Endothelial cell of umbilical vein (primary cell): ENCODE measurements around the gene CEP350. TPM values are rescaled to one million over a fixed set of nuclear protein-coding genes. Genes with fewer than 3 reads are reported as not detected.

Experiments
- BruUV-seq: library from RNA; stranded (reverse); fragments of 400-500 nt; replicated peaks from 2 replicates; lab custom pipeline; 2021; lab: Mats Ljungman, UMichigan
- CTCF ChIA-PET: fragments of 300-600, 350-600 bp; sonication (Branson Sonifier 250); formaldehyde crosslinking; loops from one replicate; lab custom pipeline; 2021; ENCODE audit warnings: antibody characterized with exemption, inconsistent platforms; lab: Charles Lee
- POLR2A ChIA-PET: fragments of 300-600, 350-600 bp; sonication (Branson Sonifier 250); formaldehyde crosslinking; loops from one replicate; lab custom pipeline; 2021; ENCODE audit warnings: antibody characterized with exemption, inconsistent platforms; lab: Charles Lee
- DNase-seq: peaks from one replicate; pipeline ENCODE4 v3.0.0-alpha.2; 2011; ENCODE audit warnings: low read depth, low spot score
- FAIRE-seq: peaks from 2 replicates; lab custom pipeline; 2011; peaks lifted over from hg19 to GRCh38; lab: Jason Lieb, UNC
- H2AFZ ChIP-seq: 2 replicates; pipeline ENCODE4 v1.6.0; 2012; ENCODE audit warnings: low read depth, low read length, control low read depth, inconsistent platforms
- H3K27ac ChIP-seq: 2 replicates; pipeline ENCODE4 v1.5.1; 2011; ENCODE audit warnings: low read depth, mild to moderate bottlenecking, control low read depth, low read length, moderate library complexity; ENCODE audit not compliant: insufficient read depth
- H3K27me3 ChIP-seq, 2 experiments: 2 replicates each; pipeline versions ENCODE4 v1.6.0 to v1.6.1; 2011; ENCODE audit warnings: low read length in 2 of 2, mixed read lengths in 1 of 2; ENCODE audit not compliant: control insufficient read depth in 2 of 2, insufficient read depth in 2 of 2
- H3K36me3 ChIP-seq, 2 experiments: 2 replicates in 1 of 2; 3 replicates in 1 of 2; pipeline ENCODE4 v1.5.1; 2011; ENCODE audit warnings: low read length in 2 of 2, mild to moderate bottlenecking in 1 of 2, moderate library complexity in 1 of 2; ENCODE audit not compliant: control insufficient read depth in 2 of 2, insufficient read depth in 2 of 2; ENCODE audit errors: extremely low read depth in 1 of 2
- H3K4me1 ChIP-seq: 3 replicates; pipeline ENCODE4 v1.5.1; 2011; ENCODE audit warnings: mild to moderate bottlenecking, low read length; ENCODE audit not compliant: control insufficient read depth, insufficient read depth; ENCODE audit errors: extremely low read depth
- H3K4me2 ChIP-seq: 2 replicates; pipeline ENCODE4 v1.6.1; 2011; ENCODE audit warnings: low read length, control low read depth, mixed read lengths; ENCODE audit not compliant: insufficient read depth
- H3K4me3 ChIP-seq, 3 experiments: fragments of 200-600 bp in 1 of 3; sonication (generic), shearing (Covaris generic) in 1 of 3; replicated peaks in 1 of 3; 2 replicates each; pipeline ENCODE4 v1.5.1; 2011 to 2016; ENCODE audit warnings: control low read depth in 3 of 3, low read length in 3 of 3, mild to moderate bottlenecking in 2 of 3, inconsistent platforms in 1 of 3, low read depth in 1 of 3, moderate library complexity in 1 of 3; ENCODE audit not compliant: insufficient read depth in 1 of 3
- H3K79me2 ChIP-seq: 2 replicates; pipeline ENCODE4 v1.6.0; 2012; ENCODE audit warnings: low read length, inconsistent platforms; ENCODE audit not compliant: control insufficient read depth, insufficient read depth
- H3K9ac ChIP-seq: replicated peaks from 2 replicates; pipeline ENCODE3; 2011; ENCODE audit warnings: low read length, control low read depth; ENCODE audit not compliant: insufficient read depth; ENCODE audit errors: extremely low read depth
- H3K9me1 ChIP-seq: replicated peaks from 3 replicates; pipeline ENCODE4 v1.6.0; 2011; ENCODE audit warnings: mild to moderate bottlenecking, low read length; ENCODE audit not compliant: control insufficient read depth, insufficient read depth; ENCODE audit errors: extremely low read depth
- H3K9me3 ChIP-seq: replicated peaks from 2 replicates; pipeline ENCODE4 v1.5.1; 2012; ENCODE audit warnings: low read length, inconsistent platforms; ENCODE audit not compliant: control insufficient read depth, insufficient read depth
- H4K20me1 ChIP-seq: replicated peaks from 2 replicates; pipeline ENCODE3; 2011; ENCODE audit warnings: mild to moderate bottlenecking, low read length; ENCODE audit not compliant: control insufficient read depth, insufficient read depth; ENCODE audit errors: extremely low read depth
- EZH2 ChIP-seq: IDR thresholded peaks from 2 replicates; pipeline ENCODE4 v1.6.1; 2012; ENCODE audit warnings: borderline replicate concordance, low read depth, mild to moderate bottlenecking, moderate library complexity, low read length, inconsistent platforms; ENCODE audit not compliant: severe bottlenecking
- MYC ChIP-seq: IDR thresholded peaks from one replicate; pipeline ENCODE4 v1.6.1; 2011; ENCODE audit warnings: mild to moderate bottlenecking, low read depth, low read length
- POLR2A ChIP-seq: IDR thresholded peaks from 2 replicates; pipeline ENCODE4 v1.6.1; 2012; ENCODE audit warnings: low read depth, mild to moderate bottlenecking, control low read depth, low read length
- dilution Hi-C: fragments of 300-500 bp; cut with MboI; formaldehyde crosslinking; loops from one replicate; pipeline ENCODE4 v1.15.0; 2019; ENCODE audit warnings: low sequenced_read_pairs; ENCODE audit not compliant: extremely low pct_ligation_motif_present
- intact Hi-C: fragments of 100-400 bp; cut with micrococcal nuclease; formaldehyde crosslinking; loops from one replicate; pipeline ENCODE4 v1.10.0; 2022
- polyA plus RNA-seq, 4 experiments: library from polyadenylated mRNA; depleted of rRNA in 3 of 4; stranded (reverse) in 3 of 4; unstranded in 1 of 4; fragments of >200 nt; gene quantifications; 2 replicates each; pipeline versions ENCODE4 v1.2.1 to v1.2.3, GENCODE V29; 2011 to 2012; ENCODE audit warnings: missing spikeins in 1 of 4
- total RNA-seq: library from RNA; stranded (reverse); gene quantifications from 2 replicates; pipeline ENCODE4 v1.2.3, GENCODE V29; 2021
- TF ChIP-seq, protein P1 (sequence below): IDR thresholded peaks from 2 replicates; pipeline ENCODE4 v1.6.1; 2011; ENCODE audit not compliant: insufficient read depth, insufficient read length
- TF ChIP-seq, protein P2 (sequence below), 2 donors: IDR thresholded peaks; 1 replicate in 1 of 2; 2 replicates in 1 of 2; pipeline ENCODE4 v1.5.1; 2011; ENCODE audit warnings: low read length in 2 of 2, mild to moderate bottlenecking in 2 of 2, moderate library complexity in 2 of 2, control low read depth in 1 of 2, inconsistent platforms in 1 of 2, low read depth in 1 of 2; ENCODE audit not compliant: insufficient read depth in 1 of 2; ENCODE audit errors: extremely low read depth in 1 of 2

Gene CEP350
- total and polyA plus RNA-seq, 2 donors (not counting 3 experiments of a cell fraction or from before 2014, with no cell fraction given) = 4.8 to 30.1 TPM

DNA sequence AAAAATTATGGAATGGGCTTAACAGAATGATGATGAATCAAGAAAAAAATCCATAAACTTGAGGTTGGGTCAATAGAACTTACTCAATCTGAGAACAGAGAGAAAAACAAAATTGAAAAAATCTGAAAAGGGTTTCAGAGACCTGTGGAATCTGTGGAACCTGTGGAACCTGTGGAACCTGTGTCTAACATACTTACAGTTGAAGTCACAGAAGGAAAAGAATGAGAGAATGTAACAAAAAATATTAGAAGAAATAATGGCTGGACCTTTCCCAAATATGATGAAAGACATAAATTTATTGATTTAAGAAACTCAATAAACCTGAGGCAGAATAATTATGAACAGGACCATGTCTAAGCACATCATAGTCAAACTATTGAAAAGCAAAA, 182.4 kb downstream of the CEP350 start:
- Histone ChIP-seq H3K79me2 (no peaks in the 10 kb centered on the region), H3K9me3 (no peaks in the 10 kb centered on the region), H3K4me3 (no peak overlapping the region), H3K4me2 (peak overlapping the region; percentile 68), H3K4me1 (peaks cover 20% of the 10 kb centered on the region), H3K27ac (peak overlapping the region; percentile 63), H3K36me3 (no peaks in the 10 kb centered on the region), H3K27me3 (no peaks in the 10 kb centered on the region), H2AFZ (no peak overlapping the region), H3K9me1 (no peaks in the 10 kb centered on the region), H4K20me1 (no peaks in the 10 kb centered on the region), H3K9ac (no peak overlapping the region)
- ChIA-PET POLR2A (interaction anchor here (1.5 kb wide), 1 partner anchor 14 kb away, joined by 6 read pairs; no protein-coding TSS in a partner anchor), CTCF (interaction anchor here (1.0 to 1.5 kb wide), 6 partner anchors 9 to 44 kb away, joined by 3 to 9 read pairs (median 4); partner anchors contain the start of gene QSOX1)
- intact Hi-C loops = loop anchor here (1.0 kb wide), 1 partner anchor 14 kb away; no protein-coding TSS in a partner anchor
- TF ChIP-seq MYC = no peak
- FAIRE-seq (no peak), DNase-seq (no peak)
- dilution Hi-C loops = no loop called here
- TSS peak; percentile 63 for BruUV-seq

DNA sequence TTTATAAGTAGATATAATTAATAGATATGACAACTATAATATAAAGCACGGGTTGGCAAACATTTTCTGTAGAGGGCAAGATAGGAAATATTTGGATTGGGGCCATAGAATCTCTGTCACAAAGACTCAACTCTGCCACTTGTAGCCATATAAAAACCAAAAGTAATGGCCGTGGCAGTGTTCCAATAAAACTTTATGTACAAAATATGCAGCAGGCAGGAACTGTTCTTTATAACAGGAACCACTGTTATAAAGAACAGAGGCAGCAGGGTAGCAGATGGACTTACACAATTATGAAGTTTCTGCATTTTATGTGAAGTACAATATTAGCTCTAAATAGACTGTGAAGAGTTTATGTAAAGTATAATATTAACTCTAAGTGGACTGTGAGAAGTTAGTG, 183.2 kb downstream of the CEP350 start:
- dilution Hi-C loops (no loop called here), intact Hi-C loops (no loop called here)
- H3K27ac ChIP-seq = no peak overlapping the region
- DNase-seq (no peak), FAIRE-seq (no peak)
- POLR2A ChIA-PET = no interaction called here
- no peaks in the 10 kb centered on the region for H3K27me3 ChIP-seq
- BruUV-seq = no TSS peak
- CTCF ChIA-PET = no interaction called here
- no peaks in the 10 kb centered on the region for H3K79me2 ChIP-seq
- no peak overlapping the region for H3K4me3 ChIP-seq
- no peaks in the 10 kb centered on the region for H4K20me1 ChIP-seq
- no peak overlapping the region for H3K4me2 ChIP-seq
- TF ChIP-seq EZH2 (no peak), POLR2A (no peak)
- TF ChIP-seq, protein P1, sequence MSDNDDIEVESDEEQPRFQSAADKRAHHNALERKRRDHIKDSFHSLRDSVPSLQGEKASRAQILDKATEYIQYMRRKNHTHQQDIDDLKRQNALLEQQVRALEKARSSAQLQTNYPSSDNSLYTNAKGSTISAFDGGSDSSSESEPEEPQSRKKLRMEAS = no peak
- TF ChIP-seq, protein P2, sequence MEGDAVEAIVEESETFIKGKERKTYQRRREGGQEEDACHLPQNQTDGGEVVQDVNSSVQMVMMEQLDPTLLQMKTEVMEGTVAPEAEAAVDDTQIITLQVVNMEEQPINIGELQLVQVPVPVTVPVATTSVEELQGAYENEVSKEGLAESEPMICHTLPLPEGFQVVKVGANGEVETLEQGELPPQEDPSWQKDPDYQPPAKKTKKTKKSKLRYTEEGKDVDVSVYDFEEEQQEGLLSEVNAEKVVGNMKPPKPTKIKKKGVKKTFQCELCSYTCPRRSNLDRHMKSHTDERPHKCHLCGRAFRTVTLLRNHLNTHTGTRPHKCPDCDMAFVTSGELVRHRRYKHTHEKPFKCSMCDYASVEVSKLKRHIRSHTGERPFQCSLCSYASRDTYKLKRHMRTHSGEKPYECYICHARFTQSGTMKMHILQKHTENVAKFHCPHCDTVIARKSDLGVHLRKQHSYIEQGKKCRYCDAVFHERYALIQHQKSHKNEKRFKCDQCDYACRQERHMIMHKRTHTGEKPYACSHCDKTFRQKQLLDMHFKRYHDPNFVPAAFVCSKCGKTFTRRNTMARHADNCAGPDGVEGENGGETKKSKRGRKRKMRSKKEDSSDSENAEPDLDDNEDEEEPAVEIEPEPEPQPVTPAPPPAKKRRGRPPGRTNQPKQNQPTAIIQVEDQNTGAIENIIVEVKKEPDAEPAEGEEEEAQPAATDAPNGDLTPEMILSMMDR (IDR thresholded peaks at IDR 0.05; ENCODE audit: extremely low read depth in 1 of 2, insufficient read depth in 1 of 2, low read depth in 1 of 2, low read length in 2 of 2) = no peak
- no peaks in the 10 kb centered on the region for H3K36me3 ChIP-seq
- peak overlapping the region; percentile 42 for H2AFZ ChIP-seq
- peaks cover 19% of the 10 kb centered on the region for H3K4me1 ChIP-seq
- no peak overlapping the region for H3K9ac ChIP-seq
- no peaks in the 10 kb centered on the region for H3K9me1 ChIP-seq
- no peaks in the 10 kb centered on the region for H3K9me3 ChIP-seq
